Keratinocyte (primary cell): ENCODE data around the gene TNP2.
"Not testable (repeated sequence)": the region's sequence is repeated elsewhere in the genome, so short reads cannot be mapped to it uniquely, and the experiment has no call there.

Experiments used
- EZH2 ChIP-seq: IDR thresholded peaks from one replicate; pipeline ENCODE4 v1.6.1; 2012; ENCODE audit warnings: inconsistent platforms, mild to moderate bottlenecking, low read length, moderate library complexity
- TF ChIP-seq, protein P1 (sequence below), 3 experiments: IDR thresholded peaks in 1 of 3; conservative IDR thresholded peaks in 1 of 3; optimal IDR thresholded peaks in 1 of 3; 2 replicates in 2 of 3; 3 replicates in 1 of 3; pipeline versions ENCODE3 to v1.5.1; 2011; ENCODE audit warnings: low read length in 3 of 3, mild to moderate bottlenecking in 3 of 3, moderate library complexity in 2 of 3, control low read depth in 1 of 3, inconsistent platforms in 1 of 3; ENCODE audit not compliant: insufficient read depth in 2 of 3; ENCODE audit errors: extremely low read depth in 1 of 3

GRCh38 chr16:11220507-11220906 lies 48.6 kb downstream of the TNP2 start:
- TF ChIP-seq, protein P1, sequence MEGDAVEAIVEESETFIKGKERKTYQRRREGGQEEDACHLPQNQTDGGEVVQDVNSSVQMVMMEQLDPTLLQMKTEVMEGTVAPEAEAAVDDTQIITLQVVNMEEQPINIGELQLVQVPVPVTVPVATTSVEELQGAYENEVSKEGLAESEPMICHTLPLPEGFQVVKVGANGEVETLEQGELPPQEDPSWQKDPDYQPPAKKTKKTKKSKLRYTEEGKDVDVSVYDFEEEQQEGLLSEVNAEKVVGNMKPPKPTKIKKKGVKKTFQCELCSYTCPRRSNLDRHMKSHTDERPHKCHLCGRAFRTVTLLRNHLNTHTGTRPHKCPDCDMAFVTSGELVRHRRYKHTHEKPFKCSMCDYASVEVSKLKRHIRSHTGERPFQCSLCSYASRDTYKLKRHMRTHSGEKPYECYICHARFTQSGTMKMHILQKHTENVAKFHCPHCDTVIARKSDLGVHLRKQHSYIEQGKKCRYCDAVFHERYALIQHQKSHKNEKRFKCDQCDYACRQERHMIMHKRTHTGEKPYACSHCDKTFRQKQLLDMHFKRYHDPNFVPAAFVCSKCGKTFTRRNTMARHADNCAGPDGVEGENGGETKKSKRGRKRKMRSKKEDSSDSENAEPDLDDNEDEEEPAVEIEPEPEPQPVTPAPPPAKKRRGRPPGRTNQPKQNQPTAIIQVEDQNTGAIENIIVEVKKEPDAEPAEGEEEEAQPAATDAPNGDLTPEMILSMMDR (optimal IDR thresholded peaks at IDR 0.05 in 1 of 3, IDR thresholded peaks at IDR 0.05 in 1 of 3, conservative IDR thresholded peaks at IDR 0.05 in 1 of 3; ENCODE audit: extremely low read depth in 1 of 3, insufficient read depth in 2 of 3, low read length in 3 of 3): not testable (repeated sequence)
- not testable (repeated sequence) for TF ChIP-seq EZH2
